Nephron progenitor cell (in vitro differentiated cells): ENCODE measurements around the gene NFE2.
A peak's percentile ranks its signal among the peaks of the same experiment; 100 is the strongest.

Source experiments
- DNase-seq: peaks from one replicate; pipeline ENCODE4 v3.0.0; 2021
- H3K27ac Mint-ChIP-seq: 2 replicates; pipeline ENCODE4 v1.8.0; 2021; ENCODE audit warnings: mild to moderate bottlenecking, moderate library complexity, mixed read lengths
- H3K27me3 Mint-ChIP-seq: 2 replicates; pipeline ENCODE4 v1.8.0; 2021; ENCODE audit warnings: mild to moderate bottlenecking, low read depth, mixed read lengths; ENCODE audit not compliant: poor library complexity
- H3K36me3 Mint-ChIP-seq: 2 replicates; pipeline ENCODE4 v1.8.0; 2021; ENCODE audit warnings: low read depth, mixed read lengths
- H3K4me1 Mint-ChIP-seq: 2 replicates; pipeline ENCODE4 v1.8.0; 2021; ENCODE audit warnings: mixed read lengths
- H3K4me3 Mint-ChIP-seq: 2 replicates; pipeline ENCODE4 v1.8.0; 2021; ENCODE audit warnings: mild to moderate bottlenecking, moderate library complexity, mixed read lengths
- H3K9me3 Mint-ChIP-seq: 2 replicates; pipeline ENCODE4 v1.8.0; 2021; ENCODE audit warnings: mild to moderate bottlenecking, moderate library complexity, mixed read lengths
- TF ChIP-seq, protein P1 (sequence below): fragments of 200-600 bp; sonication (generic); IDR thresholded peaks from 2 replicates; pipeline ENCODE4 v1.5.0; 2021; ENCODE audit warnings: antibody characterized with exemption

The NFE2 gene

DNA sequence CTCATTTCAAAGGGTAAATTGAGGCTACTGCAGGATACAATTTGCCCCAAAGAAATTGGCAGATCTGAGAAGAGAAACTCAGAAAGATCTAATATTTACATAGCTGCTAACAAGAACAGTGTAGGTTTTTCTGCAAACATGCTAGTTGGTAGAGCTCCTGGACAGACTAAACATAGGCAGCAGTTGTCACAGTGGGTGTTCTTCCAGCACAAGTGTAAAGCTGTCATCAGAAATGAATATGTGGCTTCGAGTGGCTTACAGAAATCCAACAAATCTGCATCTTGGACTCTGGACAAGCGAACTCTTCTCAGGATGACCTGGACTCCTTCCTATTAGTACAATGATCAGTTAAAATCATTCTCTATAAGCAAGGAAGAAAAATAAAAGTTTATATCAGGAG, 26.8 kb downstream of the NFE2 start:
- Mint-ChIP-seq H3K4me1 (peaks cover 55% of the 10 kb centered on the region), H3K27me3 (no peaks in the 10 kb centered on the region), H3K27ac (no peak overlapping the region), H3K4me3 (no peak overlapping the region), H3K9me3 (no peaks in the 10 kb centered on the region), H3K36me3 (peaks cover 81% of the 10 kb centered on the region)
- DNase-seq: no peak
- TF ChIP-seq, protein P1, sequence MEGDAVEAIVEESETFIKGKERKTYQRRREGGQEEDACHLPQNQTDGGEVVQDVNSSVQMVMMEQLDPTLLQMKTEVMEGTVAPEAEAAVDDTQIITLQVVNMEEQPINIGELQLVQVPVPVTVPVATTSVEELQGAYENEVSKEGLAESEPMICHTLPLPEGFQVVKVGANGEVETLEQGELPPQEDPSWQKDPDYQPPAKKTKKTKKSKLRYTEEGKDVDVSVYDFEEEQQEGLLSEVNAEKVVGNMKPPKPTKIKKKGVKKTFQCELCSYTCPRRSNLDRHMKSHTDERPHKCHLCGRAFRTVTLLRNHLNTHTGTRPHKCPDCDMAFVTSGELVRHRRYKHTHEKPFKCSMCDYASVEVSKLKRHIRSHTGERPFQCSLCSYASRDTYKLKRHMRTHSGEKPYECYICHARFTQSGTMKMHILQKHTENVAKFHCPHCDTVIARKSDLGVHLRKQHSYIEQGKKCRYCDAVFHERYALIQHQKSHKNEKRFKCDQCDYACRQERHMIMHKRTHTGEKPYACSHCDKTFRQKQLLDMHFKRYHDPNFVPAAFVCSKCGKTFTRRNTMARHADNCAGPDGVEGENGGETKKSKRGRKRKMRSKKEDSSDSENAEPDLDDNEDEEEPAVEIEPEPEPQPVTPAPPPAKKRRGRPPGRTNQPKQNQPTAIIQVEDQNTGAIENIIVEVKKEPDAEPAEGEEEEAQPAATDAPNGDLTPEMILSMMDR: no peak

DNA sequence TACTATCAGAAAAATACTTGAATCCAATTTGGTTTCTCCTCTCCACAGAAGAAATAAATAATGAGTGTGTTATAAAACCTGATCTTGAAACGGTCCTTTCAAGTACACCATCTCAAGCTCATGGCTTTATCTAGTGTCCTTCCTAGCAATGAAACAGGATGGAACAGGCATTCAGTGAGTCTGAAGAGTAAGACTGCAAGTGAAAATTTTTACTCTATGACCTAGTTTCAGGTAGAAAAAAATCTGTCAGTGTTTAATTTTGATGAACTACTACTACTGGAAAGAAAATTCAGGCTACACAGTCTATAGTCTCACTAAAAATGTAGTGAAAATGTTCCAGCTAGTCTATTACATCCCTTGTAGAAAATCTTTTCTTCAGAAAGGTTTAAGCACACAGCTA, 28.6 kb downstream of the NFE2 start:
- H3K36me3 Mint-ChIP-seq: peaks cover 84% of the 10 kb centered on the region
- peaks cover 52% of the 10 kb centered on the region for H3K4me1 Mint-ChIP-seq
- TF ChIP-seq, protein P1: no peak
- no peak for DNase-seq
- no peaks in the 10 kb centered on the region for H3K9me3 Mint-ChIP-seq
- no peaks in the 10 kb centered on the region for H3K27me3 Mint-ChIP-seq
- H3K27ac Mint-ChIP-seq: no peak overlapping the region
- no peak overlapping the region for H3K4me3 Mint-ChIP-seq

DNA sequence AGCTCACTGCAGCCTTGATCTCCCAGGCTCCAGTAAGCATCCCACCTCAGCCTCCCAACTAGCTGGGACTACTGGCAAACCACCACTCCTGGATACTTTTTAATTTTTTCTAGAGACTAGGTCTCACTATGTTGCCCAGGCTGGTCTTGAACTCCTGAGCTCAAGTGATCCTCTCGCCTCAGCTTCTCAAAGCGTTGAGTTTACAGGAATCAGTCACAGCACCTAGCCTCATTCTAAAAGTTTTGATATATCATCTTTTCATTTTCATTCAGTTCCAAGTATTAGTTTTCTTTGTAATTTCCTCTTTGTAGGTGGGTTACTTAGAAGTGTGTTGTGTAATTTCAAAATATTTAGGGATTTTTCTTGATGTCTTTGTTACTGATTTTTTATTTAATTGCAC, 30.5 kb downstream of the NFE2 start:
- no peak overlapping the region for H3K4me3 Mint-ChIP-seq
- H3K36me3 Mint-ChIP-seq: peaks cover 83% of the 10 kb centered on the region
- H3K4me1 Mint-ChIP-seq: peaks cover 49% of the 10 kb centered on the region
- no peaks in the 10 kb centered on the region for H3K27me3 Mint-ChIP-seq
- H3K27ac Mint-ChIP-seq: peak overlapping the region; percentile 79
- TF ChIP-seq, protein P1: no peak
- no peaks in the 10 kb centered on the region for H3K9me3 Mint-ChIP-seq
- no peak for DNase-seq

DNA sequence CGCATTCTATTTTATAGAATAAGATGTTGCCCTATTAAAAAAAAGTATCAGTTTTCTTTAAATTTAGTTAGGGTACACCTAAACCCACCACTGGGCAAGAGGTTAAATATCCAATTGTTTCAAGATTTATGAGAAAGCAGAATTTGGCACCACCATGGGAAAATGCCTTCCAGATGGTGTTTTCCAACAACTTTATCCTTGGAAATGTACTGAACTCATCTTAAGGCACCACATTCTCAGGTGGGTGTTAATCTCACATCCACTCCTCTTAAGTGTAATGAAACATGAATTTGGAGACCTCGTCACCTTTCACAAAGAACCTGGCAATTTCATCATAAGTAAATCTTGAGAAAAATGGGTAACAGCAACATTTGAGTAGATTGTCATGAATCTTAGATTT, 34.0 kb downstream of the NFE2 start:
- H3K4me3 Mint-ChIP-seq: no peak overlapping the region
- H3K4me1 Mint-ChIP-seq: peaks cover 60% of the 10 kb centered on the region

DNA sequence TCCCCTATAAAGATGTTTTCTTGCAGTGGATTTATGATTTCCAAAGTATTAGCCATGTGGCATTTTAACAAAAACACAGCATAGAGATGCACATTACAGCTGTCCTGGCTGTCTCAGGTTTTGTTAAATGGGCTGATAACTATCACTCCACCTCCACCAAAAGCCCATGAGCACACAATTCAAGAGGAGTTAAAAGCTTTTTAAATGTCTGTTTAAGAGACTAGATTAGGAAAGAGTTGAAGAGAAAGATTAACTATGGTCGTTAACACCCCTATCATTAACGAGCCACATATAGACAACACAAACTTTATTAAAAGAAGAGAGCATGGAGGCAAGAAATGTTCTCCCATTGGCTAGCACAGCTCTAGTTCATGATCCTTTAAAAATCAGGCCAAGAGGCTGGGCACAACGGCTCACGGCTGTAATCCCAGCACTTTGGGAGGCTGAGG, 35.4 kb downstream of the NFE2 start:
- H3K27ac Mint-ChIP-seq: peak overlapping the region; percentile 64

More for the DNA sequence above, 34.0 kb downstream of the NFE2 start:
- Mint-ChIP-seq H3K27ac (peak overlapping the region; percentile 40), H3K9me3 (no peaks in the 10 kb centered on the region), H3K27me3 (no peaks in the 10 kb centered on the region), H3K36me3 (peaks cover 62% of the 10 kb centered on the region)
- DNase-seq: no peak
- TF ChIP-seq, protein P1: no peak

DNA sequence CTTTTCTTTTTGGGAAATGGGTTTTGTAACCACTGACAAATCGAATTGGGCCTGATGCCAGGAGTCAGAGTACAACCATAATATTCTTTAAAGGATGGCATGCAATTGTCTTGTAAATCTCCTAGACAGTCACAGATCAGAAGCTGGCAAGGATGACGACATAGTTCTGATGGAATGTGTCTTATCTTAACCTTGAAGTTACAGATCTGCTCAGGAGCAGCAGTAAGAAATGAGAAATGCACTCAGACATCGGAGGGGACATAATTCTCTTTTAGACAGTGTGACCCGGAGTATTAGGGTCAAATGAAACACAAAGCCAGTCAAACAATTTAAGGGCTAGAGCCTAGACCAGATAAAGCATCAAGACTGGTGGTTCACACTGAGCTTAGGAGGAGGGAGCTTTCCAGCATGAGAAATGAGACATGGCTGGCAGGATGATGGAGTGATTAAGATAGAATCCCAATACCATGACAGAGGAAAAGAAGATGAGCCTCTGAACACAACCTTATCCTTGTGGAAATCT, 38.4 kb downstream of the NFE2 start:
- Mint-ChIP-seq H3K4me3 (peak overlapping the region; percentile 64), H3K27ac (peak overlapping the region; percentile 99), H3K27me3 (no peaks in the 10 kb centered on the region), H3K4me1 (peaks cover 87% of the 10 kb centered on the region), H3K36me3 (peaks cover 32% of the 10 kb centered on the region), H3K9me3 (no peaks in the 10 kb centered on the region)
- TF ChIP-seq, protein P1: no peak
- DNase-seq: peak; percentile 8

More for the DNA sequence above, 35.4 kb downstream of the NFE2 start:
- no peaks in the 10 kb centered on the region for H3K9me3 Mint-ChIP-seq
- peaks cover 73% of the 10 kb centered on the region for H3K4me1 Mint-ChIP-seq
- H3K36me3 Mint-ChIP-seq: peaks cover 47% of the 10 kb centered on the region
- TF ChIP-seq, protein P1: no peak
- DNase-seq: no peak
- H3K27me3 Mint-ChIP-seq: no peaks in the 10 kb centered on the region
- no peak overlapping the region for H3K4me3 Mint-ChIP-seq
